ENCODE data around the gene DCTD.

DNA sequence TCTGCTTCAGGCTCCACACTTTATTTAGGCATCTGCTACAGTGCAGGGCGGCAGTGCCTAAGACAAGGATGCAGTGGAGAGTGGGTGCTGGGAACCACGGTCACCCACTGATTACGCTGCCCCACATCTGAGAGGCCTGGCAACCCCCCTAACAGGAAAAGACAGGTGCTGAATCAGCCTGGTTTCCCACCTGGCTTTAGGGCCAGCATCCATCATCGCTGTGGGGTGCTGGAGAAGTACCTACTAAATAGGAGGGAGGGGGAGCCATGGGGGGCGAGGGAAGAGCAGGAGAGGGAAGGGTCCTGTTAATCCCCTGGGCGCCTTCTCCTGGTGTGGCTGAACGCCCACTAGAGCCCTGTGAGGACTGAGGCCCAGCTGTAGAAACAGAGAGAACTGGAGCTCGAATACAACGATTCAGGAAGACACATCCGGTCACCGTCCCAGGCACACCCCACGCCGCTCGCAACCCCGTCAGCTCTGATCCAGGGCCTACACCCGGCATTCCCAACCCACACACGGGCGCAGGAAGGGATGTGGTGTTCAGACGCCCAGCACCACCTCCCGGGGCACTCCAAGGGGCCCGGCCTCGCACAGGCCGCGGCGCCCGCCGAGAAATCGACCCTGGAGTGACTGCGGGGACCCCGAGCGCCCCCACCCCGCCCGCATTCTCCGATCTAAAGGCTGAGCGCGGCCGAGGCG, 554 bp downstream of the DCTD start:
- TF ChIP-seq POLR2A (IDR thresholded peaks at IDR 0.05; ENCODE audit: low read length) (no peak), GATA1 (IDR thresholded peaks at IDR 0.05; ENCODE audit: low read depth, low read length) (no peak)
